Measurements from ENCODE around the gene STXBP6.

GRCh38 chr14:25042362-25043299 is 7.3 kb downstream of the STXBP6 start:
- TF ChIP-seq TCF7L2 (IDR thresholded peaks at IDR 0.05; ENCODE audit: low read depth, low read length) (no peak), POLR2AphosphoS5 (IDR thresholded peaks at IDR 0.05; ENCODE audit: low read depth, low read length) (no peak), SIN3A (IDR thresholded peaks at IDR 0.05; ENCODE audit: borderline replicate concordance, insufficient read depth, low read depth, low read length) (no peak)
- TF ChIP-seq, protein P1, sequence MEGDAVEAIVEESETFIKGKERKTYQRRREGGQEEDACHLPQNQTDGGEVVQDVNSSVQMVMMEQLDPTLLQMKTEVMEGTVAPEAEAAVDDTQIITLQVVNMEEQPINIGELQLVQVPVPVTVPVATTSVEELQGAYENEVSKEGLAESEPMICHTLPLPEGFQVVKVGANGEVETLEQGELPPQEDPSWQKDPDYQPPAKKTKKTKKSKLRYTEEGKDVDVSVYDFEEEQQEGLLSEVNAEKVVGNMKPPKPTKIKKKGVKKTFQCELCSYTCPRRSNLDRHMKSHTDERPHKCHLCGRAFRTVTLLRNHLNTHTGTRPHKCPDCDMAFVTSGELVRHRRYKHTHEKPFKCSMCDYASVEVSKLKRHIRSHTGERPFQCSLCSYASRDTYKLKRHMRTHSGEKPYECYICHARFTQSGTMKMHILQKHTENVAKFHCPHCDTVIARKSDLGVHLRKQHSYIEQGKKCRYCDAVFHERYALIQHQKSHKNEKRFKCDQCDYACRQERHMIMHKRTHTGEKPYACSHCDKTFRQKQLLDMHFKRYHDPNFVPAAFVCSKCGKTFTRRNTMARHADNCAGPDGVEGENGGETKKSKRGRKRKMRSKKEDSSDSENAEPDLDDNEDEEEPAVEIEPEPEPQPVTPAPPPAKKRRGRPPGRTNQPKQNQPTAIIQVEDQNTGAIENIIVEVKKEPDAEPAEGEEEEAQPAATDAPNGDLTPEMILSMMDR (IDR thresholded peaks at IDR 0.05): peak; percentile 17; the same call in 1 of the 2 replicates
- TF ChIP-seq, protein P2, sequence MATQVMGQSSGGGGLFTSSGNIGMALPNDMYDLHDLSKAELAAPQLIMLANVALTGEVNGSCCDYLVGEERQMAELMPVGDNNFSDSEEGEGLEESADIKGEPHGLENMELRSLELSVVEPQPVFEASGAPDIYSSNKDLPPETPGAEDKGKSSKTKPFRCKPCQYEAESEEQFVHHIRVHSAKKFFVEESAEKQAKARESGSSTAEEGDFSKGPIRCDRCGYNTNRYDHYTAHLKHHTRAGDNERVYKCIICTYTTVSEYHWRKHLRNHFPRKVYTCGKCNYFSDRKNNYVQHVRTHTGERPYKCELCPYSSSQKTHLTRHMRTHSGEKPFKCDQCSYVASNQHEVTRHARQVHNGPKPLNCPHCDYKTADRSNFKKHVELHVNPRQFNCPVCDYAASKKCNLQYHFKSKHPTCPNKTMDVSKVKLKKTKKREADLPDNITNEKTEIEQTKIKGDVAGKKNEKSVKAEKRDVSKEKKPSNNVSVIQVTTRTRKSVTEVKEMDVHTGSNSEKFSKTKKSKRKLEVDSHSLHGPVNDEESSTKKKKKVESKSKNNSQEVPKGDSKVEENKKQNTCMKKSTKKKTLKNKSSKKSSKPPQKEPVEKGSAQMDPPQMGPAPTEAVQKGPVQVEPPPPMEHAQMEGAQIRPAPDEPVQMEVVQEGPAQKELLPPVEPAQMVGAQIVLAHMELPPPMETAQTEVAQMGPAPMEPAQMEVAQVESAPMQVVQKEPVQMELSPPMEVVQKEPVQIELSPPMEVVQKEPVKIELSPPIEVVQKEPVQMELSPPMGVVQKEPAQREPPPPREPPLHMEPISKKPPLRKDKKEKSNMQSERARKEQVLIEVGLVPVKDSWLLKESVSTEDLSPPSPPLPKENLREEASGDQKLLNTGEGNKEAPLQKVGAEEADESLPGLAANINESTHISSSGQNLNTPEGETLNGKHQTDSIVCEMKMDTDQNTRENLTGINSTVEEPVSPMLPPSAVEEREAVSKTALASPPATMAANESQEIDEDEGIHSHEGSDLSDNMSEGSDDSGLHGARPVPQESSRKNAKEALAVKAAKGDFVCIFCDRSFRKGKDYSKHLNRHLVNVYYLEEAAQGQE (IDR thresholded peaks at IDR 0.05; ENCODE audit: insufficient read depth in 1 of 2, low read depth in 2 of 2, low read length in 1 of 2): no peak
